Stimulated activated CD8-positive, alpha-beta memory T cell treated with anti-CD3 and anti-CD28 coated beads, Interleukin-2, amount 100 ng/mL, for 1 hour (primary cell): ENCODE results near the gene BBC3.
A peak's percentile ranks its signal among the peaks of the same experiment; 100 is the strongest.

ENCODE experiments used
- DNase-seq, 2 donors: peaks; one replicate each; pipeline ENCODE4 v3.0.0-alpha.2; 2020; ENCODE audit warnings: low read depth in 2 of 2

The BBC3 gene

GRCh38 chr19:47231215-47232054 is 436 bp upstream of the BBC3 start:
- DNase-seq: peak; percentile 87 to 90

- peak; percentile 70 to 72 for DNase-seq
These were observed 712 bp downstream of the BBC3 start for GRCh38 chr19:47230054-47230920.

GRCh38 chr19:47229676-47230053 is 1.3 kb downstream of the BBC3 start:
- DNase-seq: no peak

GRCh38 chr19:47228937-47229675 is 1.9 kb downstream of the BBC3 start:
- DNase-seq: no peak

- DNase-seq: no peak
These were observed 2.6 kb downstream of the BBC3 start for GRCh38 chr19:47228168-47228936.

- no peak for DNase-seq
These were observed 3.4 kb downstream of the BBC3 start for GRCh38 chr19:47227352-47228167.

GRCh38 chr19:47226426-47227351 is 4.3 kb downstream of the BBC3 start:
- no peak for DNase-seq

- peak; percentile 79 to 80 for DNase-seq
These were observed 5.1 kb downstream of the BBC3 start for GRCh38 chr19:47225746-47226425.

GRCh38 chr19:47221890-47222289 is 9.1 kb downstream of the BBC3 start:
- DNase-seq: no peak

GRCh38 chr19:47221080-47221841 is 9.7 kb downstream of the BBC3 start:
- no peak for DNase-seq

- DNase-seq: no peak
These were observed 15.4 kb downstream of the BBC3 start for GRCh38 chr19:47215581-47215980.

- DNase-seq: peak; percentile 63 to 66
These were observed 20.2 kb downstream of the BBC3 start for GRCh38 chr19:47210689-47211316.

- DNase-seq: no peak
These were observed 20.9 kb downstream of the BBC3 start for GRCh38 chr19:47210180-47210490.

GRCh38 chr19:47209319-47210179 is 21.4 kb downstream of the BBC3 start:
- DNase-seq: no peak

GRCh38 chr19:47203254-47203653 is 27.7 kb downstream of the BBC3 start:
- no peak for DNase-seq

GRCh38 chr19:47200530-47200929 is 30.5 kb downstream of the BBC3 start:
- DNase-seq: no peak

GRCh38 chr19:47197141-47197540 is 33.9 kb downstream of the BBC3 start:
- no peak for DNase-seq
